Pancreas (tissue), 10 donors: Measurements from ENCODE around the gene CHST13. TPM values are rescaled to one million over a fixed set of nuclear protein-coding genes. Genes with fewer than 3 reads are reported as not detected.

Experiments used
- ATAC-seq, 4 donors: fragments of 200-7000 bp; cut with Tn5 transposase; one replicate each; pipeline versions ENCODE4 v1.8.0 to v1.9.1; 2020; ENCODE audit warnings: mild to moderate bottlenecking in 4 of 4, moderate library complexity in 4 of 4
- DNase-seq, 6 donors: peaks; one replicate each; pipeline ENCODE4 v3.0.0-alpha.2; 2020
- FAIRE-seq: peaks from 2 replicates; lab custom pipeline; 2012; peaks lifted over from hg19 to GRCh38; lab: Jason Lieb, UNC
- H3K27ac ChIP-seq, 4 donors: fragments of 200-600 bp; sonication (generic); 1 replicate in 3 of 4; 2 replicates in 1 of 4; pipeline versions ENCODE4 v1.5.0 to v1.8.0; 2020
- H3K27me3 ChIP-seq, 4 donors: fragments of 200-600 bp; one replicate each; pipeline ENCODE4 v1.8.0; 2021
- H3K36me3 ChIP-seq, 3 donors: fragments of 200-600 bp; sonication (generic) in 1 of 3; one replicate each; pipeline versions ENCODE4 v1.5.0 to v1.8.0; 2020 to 2021
- H3K4me1 ChIP-seq, 3 donors: fragments of 200-600 bp; one replicate each; pipeline ENCODE4 v1.8.0; 2021
- H3K4me3 ChIP-seq, 4 donors: fragments of 200-600 bp; sonication (generic) in 2 of 4; one replicate each; pipeline versions ENCODE4 v1.5.0 to v1.8.0; 2020 to 2021
- H3K9me3 ChIP-seq, 4 donors: fragments of 200-600 bp; one replicate each; pipeline ENCODE4 v1.8.0; 2021
- WGBS, 2 donors: extraction: QIAGEN DNeasy Blood & Tissue Kit; methylation state at CpG; one replicate each; pipeline ENCODE4 v1.1.7; 2013; 5-methylcytosine and 5-hydroxymethylcytosine counted together
- intact Hi-C, 3 donors: fragments of 100-400 bp; cut with DNase I; formaldehyde crosslinking; loops; one replicate each; pipeline versions ENCODE4 v1.11.1 to v1.14.2; 2022
- polyA plus RNA-seq, 2 donors: library from polyadenylated mRNA; stranded (reverse); fragments of 200-250 nt; gene quantifications; one replicate each; pipeline ENCODE4 v1.2.3, GENCODE V29; 2013
- total RNA-seq, 6 donors: library from RNA; stranded (reverse); fragmentation: NEBNext Ultra II Directional in 4 of 6; extraction: Animal tissue kit (Norgen Biotek cat#: 25700) in 4 of 6; gene quantifications; one replicate each; pipeline versions ENCODE4 v1.2.1 to v1.2.4, GENCODE V29; 2021 to 2023
- TF ChIP-seq, protein P1 (sequence below), 4 donors: fragments of 200-600 bp; sonication (generic) in 3 of 4; IDR thresholded peaks; one replicate each; pipeline versions ENCODE4 v1.5.0 to v1.8.0; 2021; ENCODE audit warnings: antibody characterized with exemption in 4 of 4
- donor health status: healthy with polysubstance abuse.
- donor health status: DM: no; HTN: no; CAD: no; lungs with moderate emphysema.
- donor health status: DM: no; HTN: no; CAD: no.
- donor health status: control.
- donor health status: control.
- donor health status: Bipolar disorder and iron deficiency.
- donor health status: DM: yes; HTN: yes; CAD: no.
- donor health status: DM: no; HTN: no; CAD: no.
- donor health status: DM: no; HTN: no; CAD: no.
- donor health status: DM: yes; HTN: yes; CAD: no.

Gene CHST13
- total and polyA plus RNA-seq, 8 donors: 0.08 to 0.28 (median 0.19) TPM; not detected in 2

GRCh38 chr3:126558336-126559071 lies 34.5 kb downstream of the CHST13 start, which contains the start of gene C3orf22:
Gene C3orf22, minus strand, starts transcription at chr3:126558932. Its CDS starts 5,542 bp downstream, at chr3:126553390.
- no peak for FAIRE-seq
- Histone ChIP-seq H3K27me3 (no peaks in the 10 kb centered on the region), H3K36me3 (no peaks in the 10 kb centered on the region), H3K4me3 (no peak within 1 kb of the TSS), H3K27ac (no peak within 1 kb of the TSS), H3K9me3 (no peaks in the 10 kb centered on the region), H3K4me1 (no peaks in the 10 kb centered on the region)
- WGBS, 2 donors: 59 to 72% methylated on average over 9 of the region's 9 CpGs
- ATAC-seq: no peak
- intact Hi-C loops: no loop called here
- TF ChIP-seq, protein P1, sequence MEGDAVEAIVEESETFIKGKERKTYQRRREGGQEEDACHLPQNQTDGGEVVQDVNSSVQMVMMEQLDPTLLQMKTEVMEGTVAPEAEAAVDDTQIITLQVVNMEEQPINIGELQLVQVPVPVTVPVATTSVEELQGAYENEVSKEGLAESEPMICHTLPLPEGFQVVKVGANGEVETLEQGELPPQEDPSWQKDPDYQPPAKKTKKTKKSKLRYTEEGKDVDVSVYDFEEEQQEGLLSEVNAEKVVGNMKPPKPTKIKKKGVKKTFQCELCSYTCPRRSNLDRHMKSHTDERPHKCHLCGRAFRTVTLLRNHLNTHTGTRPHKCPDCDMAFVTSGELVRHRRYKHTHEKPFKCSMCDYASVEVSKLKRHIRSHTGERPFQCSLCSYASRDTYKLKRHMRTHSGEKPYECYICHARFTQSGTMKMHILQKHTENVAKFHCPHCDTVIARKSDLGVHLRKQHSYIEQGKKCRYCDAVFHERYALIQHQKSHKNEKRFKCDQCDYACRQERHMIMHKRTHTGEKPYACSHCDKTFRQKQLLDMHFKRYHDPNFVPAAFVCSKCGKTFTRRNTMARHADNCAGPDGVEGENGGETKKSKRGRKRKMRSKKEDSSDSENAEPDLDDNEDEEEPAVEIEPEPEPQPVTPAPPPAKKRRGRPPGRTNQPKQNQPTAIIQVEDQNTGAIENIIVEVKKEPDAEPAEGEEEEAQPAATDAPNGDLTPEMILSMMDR (IDR thresholded peaks at IDR 0.05): no peak
- DNase-seq: peak in 1 of 6 donors; percentile 12

DNA sequence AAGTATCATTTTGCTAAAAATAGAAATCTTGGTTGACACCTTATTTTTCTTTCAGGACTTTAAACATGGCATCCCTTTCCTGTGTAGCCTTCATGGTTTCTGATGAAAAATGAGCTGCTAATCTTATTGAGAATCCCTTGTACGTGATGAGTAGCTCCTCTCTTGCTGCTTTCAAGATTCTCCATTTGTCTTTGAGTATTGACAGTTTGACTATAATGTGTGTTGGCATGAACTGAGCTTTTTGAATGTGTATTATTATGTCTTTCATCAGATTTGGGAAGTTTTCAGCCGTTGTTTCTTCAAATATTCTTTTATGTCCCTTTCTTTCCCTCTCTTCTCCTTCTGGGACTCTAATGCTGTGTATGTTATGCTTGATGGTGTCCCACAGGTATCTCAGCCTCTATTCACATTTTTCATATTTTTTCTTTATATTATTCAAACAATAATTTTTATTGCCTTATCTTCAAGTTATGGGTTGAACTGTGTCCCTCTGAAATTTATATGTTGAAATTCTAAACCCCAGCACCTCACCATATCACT lies 38.9 kb downstream of the CHST13 start:
- Histone ChIP-seq H3K27me3 (no peaks in the 10 kb centered on the region), H3K36me3 (no peaks in the 10 kb centered on the region), H3K4me3 (no peak overlapping the region), H3K9me3 (no peaks in the 10 kb centered on the region), H3K4me1 (no peaks in the 10 kb centered on the region), H3K27ac (no peak overlapping the region)
- intact Hi-C loops: no loop called here
- ATAC-seq (no peak), FAIRE-seq (no peak), DNase-seq (no peak)
- TF ChIP-seq, protein P1 (IDR thresholded peaks at IDR 0.05): no peak
- 47 to 64% methylated on average over 2 of the region's 2 CpGs for WGBS, 2 donors

GRCh38 chr3:126567696-126568438 lies 43.9 kb downstream of the CHST13 start:
- DNase-seq (no peak), ATAC-seq (peak in 1 of 4 donors; percentile 22), FAIRE-seq (no peak)
- H3K27me3 ChIP-seq: no peaks in the 10 kb centered on the region
- no peak overlapping the region for H3K4me3 ChIP-seq
- intact Hi-C loops: no loop called here
- H3K9me3 ChIP-seq: no peaks in the 10 kb centered on the region
- H3K4me1 ChIP-seq: no peaks in the 10 kb centered on the region
- TF ChIP-seq, protein P1 (IDR thresholded peaks at IDR 0.05): no peak
- no peak overlapping the region for H3K27ac ChIP-seq
- no peaks in the 10 kb centered on the region for H3K36me3 ChIP-seq
- 47 to 49% methylated on average over 10 of the region's 10 CpGs for WGBS, 2 donors

DNA sequence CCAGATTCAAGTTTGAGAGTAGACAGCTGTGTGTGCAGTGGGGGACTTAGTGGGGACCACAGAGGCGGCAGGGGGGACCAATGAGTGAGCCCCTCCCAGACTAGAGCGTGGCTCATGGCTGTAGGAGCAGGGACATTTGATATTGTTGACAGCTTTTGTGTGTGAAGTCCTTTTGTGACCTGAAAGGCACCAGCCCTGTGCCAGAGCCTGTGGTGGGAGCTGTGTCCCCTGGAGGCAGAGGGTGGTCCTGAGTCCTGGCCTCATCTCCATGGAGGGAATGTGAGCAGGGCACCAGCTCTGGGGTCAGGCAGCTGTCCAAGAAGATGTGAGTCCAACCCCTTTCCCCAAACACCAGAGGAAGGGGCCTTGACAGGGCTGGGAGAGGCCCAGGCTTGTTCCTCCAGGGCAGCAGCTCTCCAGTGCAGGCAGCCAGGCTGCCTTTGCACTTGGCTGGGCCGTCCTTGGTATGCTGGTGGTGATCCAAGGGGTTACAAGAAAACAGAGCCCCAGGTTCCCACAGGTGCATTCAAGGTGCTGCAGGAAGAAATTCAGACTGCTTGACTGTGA lies 44.9 kb downstream of the CHST13 start:
- TF ChIP-seq, protein P1 (IDR thresholded peaks at IDR 0.05): no peak
- Histone ChIP-seq H3K4me3 (no peak overlapping the region), H3K9me3 (no peaks in the 10 kb centered on the region), H3K27ac (no peak overlapping the region), H3K4me1 (no peaks in the 10 kb centered on the region), H3K36me3 (no peaks in the 10 kb centered on the region), H3K27me3 (no peaks in the 10 kb centered on the region)
- 58 to 78% methylated on average over 3 of the region's 3 CpGs for WGBS, 2 donors
- DNase-seq (no peak), ATAC-seq (no peak), FAIRE-seq (no peak)
- intact Hi-C loops: no loop called here
